22Rv1 (cell line): ENCODE data around the gene AFG1L.

Experiments
- H3K27ac ChIP-seq: fragments of 450-650 bp; 2 replicates; pipeline ENCODE4 v1.5.1; 2017
- CTCF ChIP-seq: fragments of 450-650 bp; IDR thresholded peaks from 2 replicates; pipeline ENCODE4 v1.5.1; 2017; ENCODE audit warnings: mild to moderate bottlenecking
- ZFX ChIP-seq: fragments of 450-650 bp; IDR thresholded peaks from 2 replicates; pipeline ENCODE4 v1.6.1; 2017; ENCODE audit warnings: antibody characterized with exemption, borderline replicate concordance

Gene AFG1L

GRCh38 chr6:108544606-108545005 is 249.8 kb downstream of the AFG1L start:
- no peak overlapping the region for H3K27ac ChIP-seq
- no peak for TF ChIP-seq ZFX
- no peak for TF ChIP-seq CTCF

DNA sequence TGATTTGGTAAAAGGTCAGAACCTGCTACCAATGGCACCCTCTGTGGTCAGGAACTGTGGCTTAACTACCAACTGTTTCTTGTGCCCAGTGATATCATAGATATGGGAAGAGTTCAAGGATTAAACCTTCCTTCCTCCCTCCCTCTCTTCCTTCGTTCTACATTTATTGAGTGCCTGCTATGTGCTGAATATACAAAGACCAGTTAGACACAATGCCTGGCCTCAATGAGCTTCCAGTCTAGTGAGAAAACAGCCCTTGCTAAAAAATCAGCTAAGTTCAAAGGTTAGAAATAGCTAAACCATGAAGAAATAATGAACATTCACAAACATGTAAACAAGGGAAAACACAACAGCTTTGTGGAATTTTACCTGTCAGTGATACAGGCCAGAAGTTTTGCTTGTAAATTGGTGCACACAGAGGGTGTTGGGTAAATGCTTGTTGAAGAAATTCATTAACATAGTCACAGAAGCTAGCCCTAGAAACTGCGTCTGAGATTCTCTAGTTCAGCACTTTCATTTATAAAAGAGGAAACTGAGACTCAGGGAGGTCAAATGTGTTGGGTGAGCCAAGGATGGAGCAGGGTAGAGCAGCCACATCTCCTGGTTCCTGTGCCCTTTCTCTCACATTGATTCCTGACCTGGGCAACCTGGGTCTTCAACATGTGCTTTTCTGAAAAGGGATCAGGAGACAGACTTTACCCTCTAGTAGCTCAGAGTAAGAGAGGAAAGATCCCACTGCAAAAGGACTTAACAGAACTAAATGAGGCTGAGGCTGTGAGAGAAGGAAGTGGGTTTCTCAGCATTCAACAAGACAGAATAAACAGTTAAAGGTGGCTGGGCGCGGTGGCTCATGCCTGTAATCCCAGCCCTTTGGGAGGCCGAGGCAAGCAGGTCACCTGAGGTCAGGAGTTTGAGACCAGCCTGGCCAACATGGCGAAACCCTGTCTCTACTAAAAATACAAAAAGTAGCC is 251.5 kb downstream of the AFG1L start:
- TF ChIP-seq CTCF (no peak), ZFX (no peak)
- H3K27ac ChIP-seq, result no peak overlapping the region

DNA sequence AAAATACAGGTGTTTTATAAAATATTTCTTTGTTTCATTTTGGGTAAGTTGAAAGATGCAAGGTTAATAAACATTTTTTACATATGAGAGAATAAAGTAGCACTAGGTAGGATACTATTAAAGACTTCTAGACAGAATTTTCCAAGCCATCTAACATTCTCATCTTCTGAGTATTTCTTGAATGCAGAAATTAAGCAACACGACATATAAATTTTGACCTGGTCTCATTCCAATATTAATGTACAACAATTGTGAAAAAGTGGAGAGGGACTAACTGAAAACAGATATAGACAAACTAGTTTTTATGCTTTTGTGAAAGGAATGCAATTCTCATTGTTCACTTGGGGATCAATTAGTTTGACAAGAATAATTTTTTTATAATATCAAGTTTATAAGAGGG is 254.4 kb downstream of the AFG1L start:
- TF ChIP-seq CTCF, result no peak
- TF ChIP-seq ZFX, result no peak
- H3K27ac ChIP-seq, result no peak overlapping the region

DNA sequence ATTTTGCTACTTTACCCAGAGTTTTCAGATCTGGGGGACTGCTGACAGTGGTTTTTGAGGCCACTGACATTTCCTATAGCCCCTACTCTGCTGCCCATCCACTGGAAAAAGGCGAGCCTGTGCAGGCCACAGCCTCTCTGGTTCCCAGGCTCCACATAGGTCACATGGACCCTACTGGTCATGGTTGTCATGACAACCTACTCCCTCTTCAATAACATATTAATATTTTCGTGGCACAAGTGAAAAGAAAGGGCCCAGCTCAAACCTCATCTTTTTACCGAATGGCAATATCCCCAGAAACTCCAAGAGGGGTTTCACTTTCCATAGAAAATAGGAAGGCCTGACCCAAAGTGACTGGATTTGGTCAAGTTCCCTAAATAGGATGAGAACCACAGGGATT is 254.9 kb downstream of the AFG1L start:
- no peak overlapping the region for H3K27ac ChIP-seq
- TF ChIP-seq CTCF (no peak), ZFX (no peak)

- no peak for TF ChIP-seq CTCF
- TF ChIP-seq ZFX, result no peak
- no peak overlapping the region for H3K27ac ChIP-seq
These were observed 255.4 kb downstream of the AFG1L start for GRCh38 chr6:108550256-108550655.

GRCh38 chr6:108555399-108556052 is 260.7 kb downstream of the AFG1L start:
- H3K27ac ChIP-seq, result no peak overlapping the region
- TF ChIP-seq CTCF (no peak), ZFX (no peak)

- H3K27ac ChIP-seq, result no peak overlapping the region
- TF ChIP-seq CTCF (no peak), ZFX (no peak)
These were observed 261.4 kb downstream of the AFG1L start for GRCh38 chr6:108556250-108556649.
